ENCODE results near the gene CORO2A. TPM values are rescaled to one million over a fixed set of nuclear protein-coding genes. Genes with fewer than 3 reads are reported as not detected.

Gene CORO2A
- total and polyA plus RNA-seq, 2 of the 8 experiments (the other 6 are each of a cell fraction or from before 2014, with no cell fraction given): 13.7 to 27.9 TPM

DNA sequence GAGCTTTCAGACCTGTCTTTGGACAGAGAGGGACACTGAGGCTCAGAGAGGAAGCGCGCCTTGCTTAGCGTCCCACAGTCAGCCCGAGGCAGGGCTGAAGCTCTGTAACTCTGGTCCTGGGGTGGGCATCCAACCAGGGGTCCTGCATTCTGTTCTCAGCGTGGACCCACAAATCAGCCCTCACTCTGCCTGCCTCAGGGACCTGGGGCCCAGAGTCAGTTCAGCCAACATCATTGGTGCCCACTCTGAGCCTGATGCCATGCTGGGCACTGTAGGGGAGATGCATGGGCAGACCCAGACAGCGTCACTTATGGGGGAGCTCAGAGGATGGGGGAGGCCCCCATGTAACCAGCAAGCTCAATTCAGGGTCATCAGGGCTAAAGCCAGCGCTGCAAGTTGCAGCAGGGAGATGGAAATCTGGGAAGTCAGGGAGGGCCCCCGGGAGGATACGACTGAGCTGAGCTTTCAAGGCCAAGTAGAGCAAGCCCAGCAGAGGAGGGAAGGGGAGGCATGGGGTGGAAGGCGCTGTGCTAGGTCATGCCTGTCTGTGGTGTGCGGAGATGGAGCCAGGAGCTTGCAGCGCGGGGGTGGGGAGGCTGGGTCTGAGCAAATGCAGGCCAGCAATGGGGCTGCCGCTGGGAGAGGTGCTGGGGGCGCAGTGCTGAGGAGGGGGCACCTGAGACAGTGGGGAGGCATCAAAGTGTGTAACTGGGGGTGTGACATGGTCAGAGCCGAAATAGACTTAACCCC is 21.1 kb downstream of the CORO2A start:
- no peak overlapping the region for H2BK120ac ChIP-seq (replicated peaks; ENCODE audit: low read depth, low read length)
- WGBS, 2 experiments (ENCODE audit: extremely low coverage in 1 of 2, insufficient coverage in 1 of 2, insufficient read length in 1 of 2, insufficient replicate concordance in 2 of 2, low coverage in 1 of 2, low lambda C conversion rate in 2 of 2, missing lambda C conversion rate in 1 of 2): 83% methylated on average over 16 of the region's 16 CpGs; no CpG with 5 or more reads in 1 of the 2 experiments
- POLR2A ChIA-PET (ENCODE audit: partially characterized antibody): interaction anchor here (0.8 to 1.3 kb wide), 5 partner anchors 11 to 42 kb away, joined by 3 to 4 read pairs (median 3); no protein-coding TSS in a partner anchor
- TF ChIP-seq, protein P1, sequence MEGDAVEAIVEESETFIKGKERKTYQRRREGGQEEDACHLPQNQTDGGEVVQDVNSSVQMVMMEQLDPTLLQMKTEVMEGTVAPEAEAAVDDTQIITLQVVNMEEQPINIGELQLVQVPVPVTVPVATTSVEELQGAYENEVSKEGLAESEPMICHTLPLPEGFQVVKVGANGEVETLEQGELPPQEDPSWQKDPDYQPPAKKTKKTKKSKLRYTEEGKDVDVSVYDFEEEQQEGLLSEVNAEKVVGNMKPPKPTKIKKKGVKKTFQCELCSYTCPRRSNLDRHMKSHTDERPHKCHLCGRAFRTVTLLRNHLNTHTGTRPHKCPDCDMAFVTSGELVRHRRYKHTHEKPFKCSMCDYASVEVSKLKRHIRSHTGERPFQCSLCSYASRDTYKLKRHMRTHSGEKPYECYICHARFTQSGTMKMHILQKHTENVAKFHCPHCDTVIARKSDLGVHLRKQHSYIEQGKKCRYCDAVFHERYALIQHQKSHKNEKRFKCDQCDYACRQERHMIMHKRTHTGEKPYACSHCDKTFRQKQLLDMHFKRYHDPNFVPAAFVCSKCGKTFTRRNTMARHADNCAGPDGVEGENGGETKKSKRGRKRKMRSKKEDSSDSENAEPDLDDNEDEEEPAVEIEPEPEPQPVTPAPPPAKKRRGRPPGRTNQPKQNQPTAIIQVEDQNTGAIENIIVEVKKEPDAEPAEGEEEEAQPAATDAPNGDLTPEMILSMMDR (IDR thresholded peaks at IDR 0.05; ENCODE audit: control extremely low read depth in 1 of 3, insufficient read depth in 1 of 3, low read depth in 1 of 3, low read length in 3 of 3): no peak
- TF ChIP-seq, protein P2, sequence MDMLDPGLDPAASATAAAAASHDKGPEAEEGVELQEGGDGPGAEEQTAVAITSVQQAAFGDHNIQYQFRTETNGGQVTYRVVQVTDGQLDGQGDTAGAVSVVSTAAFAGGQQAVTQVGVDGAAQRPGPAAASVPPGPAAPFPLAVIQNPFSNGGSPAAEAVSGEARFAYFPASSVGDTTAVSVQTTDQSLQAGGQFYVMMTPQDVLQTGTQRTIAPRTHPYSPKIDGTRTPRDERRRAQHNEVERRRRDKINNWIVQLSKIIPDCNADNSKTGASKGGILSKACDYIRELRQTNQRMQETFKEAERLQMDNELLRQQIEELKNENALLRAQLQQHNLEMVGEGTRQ (IDR thresholded peaks at IDR 0.05; ENCODE audit: low read length): no peak
- no peak for TF ChIP-seq POLR2A (IDR thresholded peaks at IDR 0.05; ENCODE audit: control extremely low read depth in 1 of 2, low read depth in 2 of 2, low read length in 2 of 2)
- no peak for TF ChIP-seq CHD1 (IDR thresholded peaks at IDR 0.05; ENCODE audit: low read depth, low read length)
- no peak for TF ChIP-seq POLR2AphosphoS5 (IDR thresholded peaks at IDR 0.05; ENCODE audit: low read depth, low read length)
- no peak for TF ChIP-seq YY1 (IDR thresholded peaks at IDR 0.05; ENCODE audit: low read depth, low read length)
- TF ChIP-seq KDM5A (IDR thresholded peaks at IDR 0.05; ENCODE audit: low read length): no peak
- TF ChIP-seq RXRA (IDR thresholded peaks at IDR 0.05; ENCODE audit: insufficient read depth, low read depth, low read length): no peak

More for the DNA sequence above, 21.1 kb downstream of the CORO2A start:
- H2AFZ ChIP-seq (ENCODE audit: low read length): no peak overlapping the region
- peak overlapping the region; percentile 38; the same call in 1 of the 2 replicates for H3K18ac ChIP-seq (ENCODE audit: extremely low read depth, low read length)
- peak overlapping the region; percentile 1; the same call in 1 of the 2 replicates for H2BK5ac ChIP-seq (ENCODE audit: low read depth, low read length)
- H3K4me1 ChIP-seq (replicated peaks in 1 of 4; ENCODE audit: control insufficient read depth in 3 of 4, insufficient read depth in 4 of 4, low read length in 3 of 4): peaks cover 10 to 29% (median 22%) of the 10 kb centered on the region in 4 experiments
- no peak overlapping the region for H2BK20ac ChIP-seq (ENCODE audit: low read length)
- no peak overlapping the region for H3K9ac ChIP-seq (replicated peaks in 1 of 4; ENCODE audit: extremely low read depth in 1 of 4, low read depth in 3 of 4, low read length in 3 of 4)
- H2AK5ac ChIP-seq (ENCODE audit: low read depth, low read length): peak overlapping the region; percentile 7; the same call in 1 of the 2 replicates
- no peak for DNase-seq (ENCODE audit: low read depth in 1 of 2, low spot score in 2 of 2)
- no peak overlapping the region for H3K23ac ChIP-seq (ENCODE audit: insufficient read length)
- no peaks in the 10 kb centered on the region for H3K23me2 ChIP-seq (ENCODE audit: low read depth, low read length)
- CTCF ChIA-PET (ENCODE audit: partially characterized antibody): interaction anchor here (1.0 to 3.2 kb wide), 12 partner anchors 9 to 471 kb away, joined by 3 to 12 read pairs (median 4); partner anchors contain the start of gene CORO2A
- no peak overlapping the region for H3K14ac ChIP-seq (ENCODE audit: insufficient read length)
- no peak overlapping the region; the same call in 1 of the 2 replicates for H3K27ac ChIP-seq (ENCODE audit: low read depth, low read length)
- peak overlapping the region; percentile 31 for H4K91ac ChIP-seq (replicated peaks; ENCODE audit: insufficient read length, low read length)
- H3K36me3 ChIP-seq (ENCODE audit: control insufficient read depth in 2 of 4, insufficient read depth in 4 of 4, low read length in 3 of 4): no peaks in the 10 kb centered on the region
- H2BK12ac ChIP-seq (ENCODE audit: low read depth, low read length): peak overlapping the region; percentile 27; the same call in 1 of the 2 replicates
- H3K56ac ChIP-seq (replicated peaks; ENCODE audit: insufficient read length, low read depth, low read length): no peak overlapping the region
- H3K4me2 ChIP-seq (ENCODE audit: insufficient read depth in 1 of 2, low read depth in 2 of 2, low read length in 2 of 2): no peak overlapping the region
- no peaks in the 10 kb centered on the region for H3K9me3 ChIP-seq (ENCODE audit: insufficient read depth in 2 of 2, low read depth in 1 of 2, low read length in 1 of 2)
- no peak for FAIRE-seq
- no peak overlapping the region for H3K4me3 ChIP-seq (ENCODE audit: extremely low read depth in 1 of 4, insufficient read depth in 2 of 4, low read depth in 3 of 4, low read length in 4 of 4)
- H4K8ac ChIP-seq (ENCODE audit: extremely low read depth, insufficient read depth, low read length): peak overlapping the region; percentile 72
- peaks cover 0 to 2% of the 10 kb centered on the region in 2 experiments; a peak in 1 of 4 replicates for H3K79me2 ChIP-seq (ENCODE audit: control insufficient read depth in 1 of 2, insufficient read depth in 2 of 2, low read length in 2 of 2)
- H4K20me1 ChIP-seq (replicated peaks in 1 of 2; ENCODE audit: control insufficient read depth in 1 of 2, insufficient read depth in 2 of 2, low read length in 2 of 2): peaks cover 2 to 5% of the 10 kb centered on the region in 2 experiments
- no peaks in the 10 kb centered on the region for H3K27me3 ChIP-seq (replicated peaks in 1 of 4; ENCODE audit: control insufficient read depth in 3 of 4, extremely low read depth in 1 of 4, insufficient read depth in 3 of 4, low read length in 3 of 4)
- H2BK15ac ChIP-seq (ENCODE audit: low read length): peak overlapping the region; percentile 92; the same call in 1 of the 2 replicates
- H3K79me1 ChIP-seq (ENCODE audit: low read depth, low read length): peaks cover 7% of the 10 kb centered on the region; the same call in 1 of the 2 replicates
- no peak overlapping the region for H4K5ac ChIP-seq (ENCODE audit: insufficient read length, low read depth, low read length)
- peak overlapping the region; percentile 27 for H3K4ac ChIP-seq (replicated peaks; ENCODE audit: insufficient read length, low read depth, low read length)
